ENCODE data around the gene PPP4R4.

GRCh38 chr14:94317259-94317658, 143.1 kb downstream of the PPP4R4 start:
- TF ChIP-seq, protein P1, sequence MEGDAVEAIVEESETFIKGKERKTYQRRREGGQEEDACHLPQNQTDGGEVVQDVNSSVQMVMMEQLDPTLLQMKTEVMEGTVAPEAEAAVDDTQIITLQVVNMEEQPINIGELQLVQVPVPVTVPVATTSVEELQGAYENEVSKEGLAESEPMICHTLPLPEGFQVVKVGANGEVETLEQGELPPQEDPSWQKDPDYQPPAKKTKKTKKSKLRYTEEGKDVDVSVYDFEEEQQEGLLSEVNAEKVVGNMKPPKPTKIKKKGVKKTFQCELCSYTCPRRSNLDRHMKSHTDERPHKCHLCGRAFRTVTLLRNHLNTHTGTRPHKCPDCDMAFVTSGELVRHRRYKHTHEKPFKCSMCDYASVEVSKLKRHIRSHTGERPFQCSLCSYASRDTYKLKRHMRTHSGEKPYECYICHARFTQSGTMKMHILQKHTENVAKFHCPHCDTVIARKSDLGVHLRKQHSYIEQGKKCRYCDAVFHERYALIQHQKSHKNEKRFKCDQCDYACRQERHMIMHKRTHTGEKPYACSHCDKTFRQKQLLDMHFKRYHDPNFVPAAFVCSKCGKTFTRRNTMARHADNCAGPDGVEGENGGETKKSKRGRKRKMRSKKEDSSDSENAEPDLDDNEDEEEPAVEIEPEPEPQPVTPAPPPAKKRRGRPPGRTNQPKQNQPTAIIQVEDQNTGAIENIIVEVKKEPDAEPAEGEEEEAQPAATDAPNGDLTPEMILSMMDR (IDR thresholded peaks at IDR 0.05) = no peak
- TF ChIP-seq POLR2A (IDR thresholded peaks at IDR 0.05) = no peak
